Measurements from ENCODE around the gene RGMA.
A peak's percentile ranks its signal among the peaks of the same experiment; 100 is the strongest.

The RGMA gene

DNA sequence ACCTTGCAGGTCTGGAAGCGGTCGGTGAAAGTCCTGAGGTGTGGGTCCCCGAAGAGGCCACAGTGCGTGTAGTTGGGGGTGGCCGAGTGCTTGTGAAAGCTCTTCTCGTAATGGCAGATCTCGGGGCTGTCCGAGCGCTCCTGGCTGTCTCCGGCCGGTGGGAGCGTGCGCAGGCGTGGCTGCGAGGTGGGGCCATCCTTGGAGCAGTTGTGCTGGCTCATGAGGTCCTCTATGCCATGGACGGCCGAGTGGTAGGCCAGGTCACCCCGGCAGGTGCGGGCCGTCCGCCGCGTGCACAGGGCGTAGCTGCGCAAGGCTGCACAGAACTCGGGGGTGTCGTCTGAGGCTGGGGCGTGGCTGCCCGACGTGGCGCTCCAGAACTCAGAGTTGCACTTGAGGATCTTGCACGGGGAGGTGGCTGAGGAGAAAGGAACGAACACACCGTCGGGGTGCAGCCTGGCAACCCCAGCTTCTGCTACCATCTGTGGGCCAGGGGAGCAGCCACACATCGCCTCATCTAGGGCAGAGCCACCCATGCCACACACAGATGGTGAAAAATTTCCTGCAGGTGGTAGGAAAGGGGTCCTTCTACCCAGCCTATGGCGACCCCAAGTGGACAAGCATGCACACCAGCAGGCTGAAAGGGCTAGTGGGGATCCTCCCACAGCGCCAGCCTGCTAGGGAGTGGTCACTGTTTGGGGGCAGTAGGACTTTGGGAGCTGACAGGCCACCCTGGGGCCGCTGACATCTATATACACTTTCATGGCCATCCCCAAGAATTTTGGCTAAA lies 36.7 kb downstream of the RGMA start:
- Histone ChIP-seq H3K9me3 (replicated peaks in 1 of 11) (no peaks in the 10 kb centered on the region), H3K4me1 (peaks cover 18 to 84% (median 48%) of the 10 kb centered on the region in 10 experiments), H3K4me2 (no peak overlapping the region; a peak in 1 of 22 replicates), H3K4me3 (no peak overlapping the region), H3K36me3 (peaks cover 0 to 86% (median 37%) of the 10 kb centered on the region in 11 experiments; a peak in 12 of 22 replicates), H3K27me3 (0 out of 22 replicates have a peak, but pooled peaks cover 0 to 4% (median 0%) of the 10 kb centered on the region in 11 experiments), H3K27ac (no peak overlapping the region), H4K20me1 (peaks cover 0 to 97% (median 19%) of the 10 kb centered on the region in 11 experiments; a peak in 13 of 22 replicates), H3K9ac (no peak overlapping the region)
- no peak for TF ChIP-seq Cebpa-rat (IDR thresholded peaks at IDR 0.05)

DNA sequence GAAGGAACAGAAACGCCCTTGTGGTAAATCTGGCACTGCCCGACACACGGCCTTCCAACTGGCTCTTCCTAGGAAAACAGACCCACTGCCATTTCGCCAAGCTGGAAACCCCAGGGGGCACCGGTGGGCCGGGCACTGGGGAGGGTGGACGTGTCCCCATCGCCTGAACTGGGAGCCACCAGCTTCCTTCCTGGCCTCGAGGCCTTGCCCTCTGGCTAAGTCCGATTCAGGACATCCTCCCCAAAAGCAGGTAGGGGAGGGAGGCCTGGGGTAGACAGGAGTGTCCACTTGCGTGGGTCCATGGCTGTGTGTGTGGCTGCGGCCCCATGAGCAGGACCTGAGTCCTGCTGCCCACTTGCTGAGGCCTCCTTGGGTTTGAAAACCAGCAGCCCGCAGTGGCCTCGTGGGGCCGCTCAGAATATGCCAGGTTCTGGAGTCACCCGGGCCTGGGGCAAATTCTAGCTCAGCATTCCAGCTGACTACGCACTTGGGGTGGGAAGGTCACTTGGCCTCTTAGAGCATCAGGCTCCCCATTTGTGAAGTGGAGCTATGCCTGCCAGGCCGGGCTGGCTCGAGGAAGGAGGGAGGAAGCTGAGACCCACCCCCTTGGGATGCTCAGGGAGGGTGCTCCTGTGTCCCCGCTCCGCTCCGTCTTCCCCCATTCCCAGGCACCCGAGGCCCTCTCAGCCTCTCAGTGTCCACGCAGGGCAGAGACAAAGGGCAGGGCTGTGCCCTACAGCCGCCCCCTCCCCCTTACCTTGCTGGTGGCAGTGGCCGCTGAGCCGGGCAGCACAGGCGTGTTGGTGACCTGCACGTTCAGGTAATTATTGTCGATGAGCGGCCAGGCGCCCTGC lies 37.5 kb downstream of the RGMA start:
- TF ChIP-seq Cebpa-rat (IDR thresholded peaks at IDR 0.05): no peak
- H3K9ac ChIP-seq: peak overlapping the region in 2 of 11 experiments; percentile 3 to 33; a peak in 2 of 22 replicates
- H3K4me1 ChIP-seq: peaks cover 18 to 84% (median 53%) of the 10 kb centered on the region in 10 experiments
- H3K9me3 ChIP-seq (replicated peaks in 1 of 11): peaks cover 0 to 6% (median 2%) of the 10 kb centered on the region in 11 experiments; a peak in 11 of 22 replicates
- no peak overlapping the region for H3K4me3 ChIP-seq
- peak overlapping the region in 1 of 11 experiments; percentile 14; a peak in 2 of 22 replicates for H3K4me2 ChIP-seq
- peaks cover 0 to 86% (median 39%) of the 10 kb centered on the region in 11 experiments; a peak in 12 of 22 replicates for H3K36me3 ChIP-seq
- peaks cover 0 to 97% (median 14%) of the 10 kb centered on the region in 11 experiments; a peak in 13 of 22 replicates for H4K20me1 ChIP-seq
- 0 out of 22 replicates have a peak, but pooled peaks cover 0 to 4% (median 0%) of the 10 kb centered on the region in 11 experiments for H3K27me3 ChIP-seq
- peak overlapping the region in 2 of 11 experiments; percentile 2 to 34; a peak in 2 of 22 replicates for H3K27ac ChIP-seq

DNA sequence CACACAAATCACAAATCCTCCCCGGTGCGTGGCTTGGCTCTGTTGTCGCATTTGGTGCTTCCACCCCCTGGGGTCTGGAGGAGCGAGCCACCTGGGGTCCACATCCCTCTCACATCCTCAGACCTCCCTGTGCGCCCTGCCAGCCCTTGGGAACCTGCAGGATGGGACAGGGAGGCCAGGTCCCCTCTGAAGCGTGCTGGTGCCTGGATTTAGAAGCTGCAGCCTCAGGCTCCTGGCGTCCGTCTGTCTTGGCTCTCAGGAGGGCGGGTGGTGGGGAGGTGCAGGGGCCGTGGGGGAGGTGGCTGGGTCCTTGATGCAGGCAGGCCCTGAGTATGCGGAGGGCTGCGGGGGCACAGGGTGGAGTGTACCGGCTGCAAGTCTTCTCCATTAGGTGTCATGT lies 38.4 kb downstream of the RGMA start:
- Histone ChIP-seq H3K27me3 (0 out of 22 replicates have a peak, but pooled peaks cover 0 to 4% (median 0%) of the 10 kb centered on the region in 11 experiments), H3K36me3 (peaks cover 0 to 86% (median 39%) of the 10 kb centered on the region in 11 experiments; a peak in 13 of 22 replicates), H3K27ac (peak overlapping the region in 1 of 11 experiments; percentile 0; a peak in 1 of 22 replicates), H3K4me3 (no peak overlapping the region), H4K20me1 (peaks cover 0 to 90% (median 10%) of the 10 kb centered on the region in 11 experiments; a peak in 13 of 22 replicates), H3K4me1 (peaks cover 18 to 84% (median 51%) of the 10 kb centered on the region in 10 experiments), H3K9ac (peak overlapping the region in 1 of 11 experiments; percentile 3; a peak in 1 of 22 replicates), H3K4me2 (peak overlapping the region in 6 of 11 experiments; percentile 70 to 89 (median 82); a peak in 5 of 22 replicates), H3K9me3 (replicated peaks in 1 of 11) (peaks cover 0 to 12% (median 8%) of the 10 kb centered on the region in 11 experiments; a peak in 12 of 22 replicates)
- TF ChIP-seq Cebpa-rat (IDR thresholded peaks at IDR 0.05): no peak

DNA sequence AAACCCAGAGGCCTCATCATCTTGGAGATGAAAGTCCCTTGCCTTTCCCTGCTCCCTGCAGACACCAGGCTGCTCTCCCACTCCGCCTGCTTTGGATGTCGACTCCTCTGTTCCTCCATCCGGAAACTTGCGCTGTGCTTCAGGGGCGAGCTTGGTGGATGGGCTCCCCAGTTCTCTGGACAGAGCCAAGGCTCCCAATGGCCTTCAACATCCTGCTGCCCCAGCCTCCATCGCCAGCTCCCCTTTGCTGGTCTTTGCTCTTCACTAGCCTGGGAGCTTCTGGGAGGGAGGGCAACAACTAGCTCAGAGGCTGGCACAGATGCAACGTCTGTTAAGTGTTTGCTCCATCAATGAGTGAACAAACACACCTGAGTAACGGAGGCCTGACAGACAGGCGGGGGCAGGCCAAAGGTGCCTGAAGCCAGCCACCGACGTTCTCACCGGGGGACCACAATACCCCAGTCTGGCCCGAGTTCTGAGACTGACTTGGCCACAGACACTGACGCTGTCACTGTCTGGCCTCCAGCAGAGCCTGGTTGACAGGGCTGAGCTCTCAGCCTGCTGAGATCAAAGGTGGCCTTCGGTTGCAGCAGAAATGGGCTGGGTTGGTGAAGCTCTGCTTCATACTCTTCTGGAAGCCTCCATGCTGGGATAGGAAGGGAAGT lies 39.0 kb downstream of the RGMA start:
- Histone ChIP-seq H3K27me3 (0 out of 22 replicates have a peak, but pooled peaks cover 0 to 4% (median 0%) of the 10 kb centered on the region in 11 experiments), H3K4me1 (peaks cover 18 to 86% (median 56%) of the 10 kb centered on the region in 10 experiments), H4K20me1 (peaks cover 0 to 90% (median 10%) of the 10 kb centered on the region in 11 experiments; a peak in 13 of 22 replicates), H3K27ac (peak overlapping the region in 5 of 11 experiments; percentile 0 to 68 (median 58); a peak in 7 of 22 replicates), H3K9me3 (replicated peaks in 1 of 11) (peaks cover 0 to 12% (median 8%) of the 10 kb centered on the region in 11 experiments; a peak in 12 of 22 replicates), H3K4me3 (no peak overlapping the region), H3K36me3 (peaks cover 0 to 86% (median 43%) of the 10 kb centered on the region in 11 experiments; a peak in 14 of 22 replicates), H3K9ac (peak overlapping the region in 3 of 11 experiments; percentile 10 to 33 (median 14); a peak in 2 of 22 replicates), H3K4me2 (peak overlapping the region in 9 of 11 experiments; percentile 70 to 93 (median 86); a peak in 15 of 22 replicates)
- no peak for TF ChIP-seq Cebpa-rat (IDR thresholded peaks at IDR 0.05)

DNA sequence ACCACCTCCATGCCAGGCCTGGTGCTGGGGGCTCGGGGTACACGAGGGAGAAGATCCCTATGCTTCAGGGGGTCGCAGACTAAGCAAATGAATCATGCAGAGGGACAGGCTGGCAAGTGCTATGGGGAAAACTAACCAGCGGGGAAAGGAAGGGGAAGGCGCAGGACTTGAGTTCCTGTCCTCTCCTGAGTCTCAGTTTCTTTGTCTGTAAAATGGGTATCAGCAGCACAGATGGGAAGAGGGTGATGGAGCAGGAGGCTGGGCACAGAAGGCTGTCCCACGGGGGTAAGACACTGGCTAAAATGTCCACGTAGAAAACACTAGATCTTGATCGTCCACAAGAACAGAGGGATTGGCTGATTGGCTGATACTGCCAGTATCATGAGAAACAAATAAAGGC lies 39.8 kb downstream of the RGMA start:
- H3K9ac ChIP-seq: peak overlapping the region in 7 of 11 experiments; percentile 10 to 58 (median 27); a peak in 8 of 22 replicates
- H3K4me2 ChIP-seq: peak overlapping the region; percentile 46 to 93 (median 78)
- peaks cover 18 to 92% (median 65%) of the 10 kb centered on the region in 10 experiments for H3K4me1 ChIP-seq

DNA sequence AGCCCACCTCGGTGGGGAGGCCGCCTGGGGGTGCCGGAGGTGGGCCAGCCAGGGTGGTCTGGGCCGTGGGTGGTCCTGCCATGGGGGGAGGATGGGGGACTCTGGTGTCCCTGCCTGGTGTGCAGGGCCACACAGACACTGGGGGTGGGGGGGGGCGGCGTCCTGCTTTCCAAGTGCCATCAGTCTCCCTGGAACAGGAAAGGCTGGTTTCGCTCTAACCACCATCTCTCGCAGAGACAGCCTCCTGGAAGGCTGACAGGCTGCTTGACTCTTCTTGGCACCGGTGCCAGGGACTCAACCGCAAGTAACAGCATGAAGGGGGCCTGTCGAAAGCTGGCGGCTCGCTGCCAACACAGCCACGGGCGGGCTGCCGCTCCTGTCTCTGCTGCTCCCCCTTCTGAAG lies 40.3 kb downstream of the RGMA start:
- H3K9me3 ChIP-seq (replicated peaks in 1 of 11): peaks cover 0 to 12% (median 8%) of the 10 kb centered on the region in 11 experiments; a peak in 12 of 22 replicates
- H4K20me1 ChIP-seq: peaks cover 0 to 94% (median 12%) of the 10 kb centered on the region in 11 experiments; a peak in 13 of 22 replicates
- H3K36me3 ChIP-seq: peaks cover 0 to 86% (median 48%) of the 10 kb centered on the region in 11 experiments; a peak in 14 of 22 replicates
- H3K27me3 ChIP-seq: 0 out of 22 replicates have a peak, but pooled peaks cover 0 to 4% (median 0%) of the 10 kb centered on the region in 11 experiments
- peak overlapping the region in 8 of 11 experiments; percentile 46 to 75 (median 65); a peak in 16 of 22 replicates for H3K27ac ChIP-seq
- H3K9ac ChIP-seq: peak overlapping the region in 8 of 11 experiments; percentile 27 to 58 (median 44); a peak in 11 of 22 replicates
- H3K4me1 ChIP-seq: peaks cover 18 to 97% (median 69%) of the 10 kb centered on the region in 10 experiments
- H3K4me3 ChIP-seq: 0 out of 20 replicates have a peak overlapping the region, but pooled peaks of 1 of the 10 experiments have one; percentile 15
- TF ChIP-seq Cebpa-rat (IDR thresholded peaks at IDR 0.05): no peak
- peak overlapping the region; percentile 46 to 93 (median 78) for H3K4me2 ChIP-seq

More for the DNA sequence above, 39.8 kb downstream of the RGMA start:
- H4K20me1 ChIP-seq: peaks cover 0 to 93% (median 12%) of the 10 kb centered on the region in 11 experiments; a peak in 13 of 22 replicates
- peak overlapping the region in 8 of 11 experiments; percentile 33 to 75 (median 56); a peak in 14 of 22 replicates for H3K27ac ChIP-seq
- H3K4me3 ChIP-seq: no peak overlapping the region
- no peak for TF ChIP-seq Cebpa-rat (IDR thresholded peaks at IDR 0.05)
- H3K27me3 ChIP-seq: 0 out of 22 replicates have a peak, but pooled peaks cover 0 to 4% (median 0%) of the 10 kb centered on the region in 11 experiments
- H3K36me3 ChIP-seq: peaks cover 0 to 86% (median 47%) of the 10 kb centered on the region in 11 experiments; a peak in 14 of 22 replicates
- H3K9me3 ChIP-seq (replicated peaks in 1 of 11): peaks cover 0 to 12% (median 8%) of the 10 kb centered on the region in 11 experiments; a peak in 12 of 22 replicates

DNA sequence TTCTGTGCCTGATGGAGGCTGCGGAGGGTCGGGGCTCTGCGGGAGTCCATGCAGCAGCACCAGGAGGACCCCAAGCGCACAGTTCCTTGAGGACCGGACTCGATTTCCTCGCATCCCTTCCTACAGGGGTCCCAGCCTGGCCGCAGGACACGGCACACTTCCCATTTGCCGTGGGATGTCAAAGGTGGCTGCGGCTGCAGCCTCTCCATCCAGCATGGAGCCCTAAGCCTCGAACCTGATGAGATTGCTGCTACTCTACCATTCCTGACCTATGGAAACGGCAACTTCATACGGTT lies 40.6 kb downstream of the RGMA start:
- H3K4me2 ChIP-seq: peak overlapping the region; percentile 46 to 93 (median 78)
- peaks cover 0 to 92% (median 12%) of the 10 kb centered on the region in 11 experiments; a peak in 13 of 22 replicates for H4K20me1 ChIP-seq
- H3K4me3 ChIP-seq: no peak overlapping the region
- peak overlapping the region in 7 of 11 experiments; percentile 38 to 58 (median 47); a peak in 8 of 22 replicates for H3K9ac ChIP-seq
- H3K27me3 ChIP-seq: 0 out of 22 replicates have a peak, but pooled peaks cover 0 to 4% (median 0%) of the 10 kb centered on the region in 11 experiments
- H3K4me1 ChIP-seq: peaks cover 18 to 98% (median 73%) of the 10 kb centered on the region in 10 experiments
- H3K9me3 ChIP-seq (replicated peaks in 1 of 11): peaks cover 0 to 12% (median 8%) of the 10 kb centered on the region in 11 experiments; a peak in 12 of 22 replicates
- TF ChIP-seq Cebpa-rat (IDR thresholded peaks at IDR 0.05): no peak
- H3K27ac ChIP-seq: peak overlapping the region in 8 of 11 experiments; percentile 46 to 75 (median 65); a peak in 16 of 22 replicates
- peaks cover 0 to 85% (median 48%) of the 10 kb centered on the region in 11 experiments; a peak in 14 of 22 replicates for H3K36me3 ChIP-seq
